Stimulated activated CD4-positive, alpha-beta T cell treated with anti-CD3 and anti-CD28 coated beads, Interleukin-2, amount 100 ng/mL, for 4 hours (primary cell): Measurements from ENCODE around the gene ADAD2.

Source experiments
- DNase-seq: peaks from one replicate; pipeline ENCODE4 v3.0.0-alpha.2; 2020; ENCODE audit warnings: low read depth

The ADAD2 gene

GRCh38 chr16:84245956-84246678 lies 55.2 kb downstream of the ADAD2 start:
- DNase-seq = no peak

GRCh38 chr16:84246679-84247077 lies 55.7 kb downstream of the ADAD2 start:
- no peak for DNase-seq
